Activated CD8-positive, alpha-beta memory T cell treated with anti-CD3 and anti-CD28 coated beads for 4 hours (primary cell): ENCODE results near the gene SLC25A13.

Experiments used
- DNase-seq, 2 donors: peaks; one replicate each; pipeline ENCODE4 v3.0.0-alpha.2; 2020; ENCODE audit warnings: low read depth in 2 of 2

The SLC25A13 gene

DNA sequence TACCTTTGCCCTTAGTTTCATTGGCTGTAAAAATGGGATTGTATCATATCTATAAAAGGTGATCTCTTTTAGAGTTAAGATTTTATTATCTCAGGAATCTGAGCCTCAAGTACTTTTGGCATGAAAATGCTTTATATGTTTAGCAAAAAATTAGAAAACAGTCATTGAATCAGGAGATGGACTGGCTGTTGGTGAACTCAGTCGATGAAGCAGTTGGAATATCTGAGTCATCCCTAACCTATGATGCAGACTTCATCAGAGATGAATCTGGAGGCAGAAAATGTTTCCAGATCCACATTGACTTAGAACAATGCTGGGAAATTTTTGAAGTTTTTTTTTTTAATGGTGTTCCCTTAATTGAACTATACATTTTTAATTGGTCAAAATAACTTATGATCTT lies 228.5 kb downstream of the SLC25A13 start:
- DNase-seq = no peak

GRCh38 chr7:96090756-96091155 lies 231.1 kb downstream of the SLC25A13 start:
- DNase-seq = no peak

DNA sequence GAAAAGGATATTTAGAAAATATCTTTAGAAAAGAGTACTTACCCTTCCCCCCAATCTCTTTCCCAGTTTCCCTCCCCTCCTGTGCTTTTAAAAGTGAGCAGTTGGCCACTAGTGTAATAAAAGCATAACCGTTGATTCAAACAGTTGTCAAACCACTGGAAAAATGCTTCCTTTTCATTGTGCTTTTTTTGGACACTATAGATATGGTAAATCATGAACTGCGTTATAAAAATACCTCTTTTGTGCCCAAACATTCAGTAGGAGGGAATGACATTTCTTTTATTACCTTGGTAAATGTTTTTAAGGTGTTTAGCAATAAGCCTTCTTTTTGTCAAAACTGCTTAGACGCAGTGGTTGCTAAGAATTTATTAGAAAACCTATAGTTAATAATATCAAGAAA lies 232.4 kb downstream of the SLC25A13 start:
- DNase-seq = no peak

DNA sequence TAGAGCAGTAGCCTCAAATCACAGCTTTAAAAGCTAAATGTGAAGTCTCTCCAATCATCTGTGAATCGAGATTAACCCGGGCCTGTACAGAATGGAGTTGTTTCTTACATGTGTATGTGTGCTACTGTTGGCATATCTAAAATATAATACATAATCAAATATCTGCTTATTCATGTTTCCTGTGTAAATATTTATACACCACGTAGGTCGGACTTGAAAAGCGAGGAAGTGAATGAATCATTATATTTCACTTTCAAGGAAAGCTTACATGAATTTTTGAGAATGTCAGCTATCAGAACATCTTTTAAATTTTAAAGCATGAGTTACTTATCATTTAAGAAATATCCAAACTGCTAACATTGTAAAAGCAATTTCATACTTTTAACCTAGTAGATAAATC lies 233.3 kb downstream of the SLC25A13 start:
- DNase-seq = no peak

GRCh38 chr7:96085953-96086352 lies 235.9 kb downstream of the SLC25A13 start:
- no peak for DNase-seq

DNA sequence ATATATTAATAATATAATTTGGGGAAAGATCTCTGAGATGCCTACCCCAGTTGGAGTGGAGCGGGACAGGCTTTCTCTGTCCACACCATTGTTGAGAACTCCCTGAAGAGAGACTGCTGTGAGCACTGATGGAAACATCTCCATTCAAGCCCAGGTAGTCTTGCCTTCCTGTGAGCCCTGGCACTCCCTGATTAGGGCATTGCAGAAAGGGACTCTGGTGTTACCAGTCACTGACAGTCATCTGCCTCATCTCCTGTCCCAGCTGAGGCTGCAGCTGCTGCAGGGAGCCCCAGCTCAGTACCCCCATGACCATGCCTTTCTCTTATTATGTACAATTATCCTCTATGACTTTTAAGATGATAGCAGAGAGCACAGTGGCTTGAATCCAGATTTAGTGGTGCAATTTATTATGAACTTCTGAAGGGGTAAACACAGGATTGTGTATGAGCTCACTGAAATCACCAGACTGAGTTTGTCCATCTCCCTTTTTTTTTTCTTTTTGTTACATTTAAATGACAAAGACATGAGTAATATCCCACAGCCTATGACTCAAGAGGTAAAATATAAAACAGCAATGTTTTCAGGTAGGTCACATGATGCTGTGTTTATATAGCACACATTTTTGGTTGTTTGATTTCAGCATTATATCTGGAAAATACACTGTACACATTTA lies 236.9 kb downstream of the SLC25A13 start:
- DNase-seq = no peak

DNA sequence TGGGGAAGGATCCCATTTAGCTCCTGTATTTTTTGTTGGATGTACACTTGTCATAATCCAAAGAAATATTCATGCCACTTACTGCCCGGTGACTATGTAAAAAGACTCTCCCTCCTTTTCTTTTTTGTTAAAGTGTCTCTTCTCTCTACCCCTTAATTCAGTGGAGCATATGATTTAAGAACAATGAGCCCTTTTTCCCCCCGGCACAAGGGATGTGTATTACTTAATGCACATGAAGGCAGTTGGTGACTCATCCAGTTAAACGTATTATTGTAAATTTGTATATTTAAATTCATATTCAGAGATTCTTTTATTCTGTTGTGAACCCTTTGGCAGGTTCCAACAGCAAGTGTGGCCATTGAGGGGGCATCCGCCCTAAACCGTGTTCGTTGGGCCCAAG lies 241.9 kb downstream of the SLC25A13 start:
- no peak for DNase-seq

DNA sequence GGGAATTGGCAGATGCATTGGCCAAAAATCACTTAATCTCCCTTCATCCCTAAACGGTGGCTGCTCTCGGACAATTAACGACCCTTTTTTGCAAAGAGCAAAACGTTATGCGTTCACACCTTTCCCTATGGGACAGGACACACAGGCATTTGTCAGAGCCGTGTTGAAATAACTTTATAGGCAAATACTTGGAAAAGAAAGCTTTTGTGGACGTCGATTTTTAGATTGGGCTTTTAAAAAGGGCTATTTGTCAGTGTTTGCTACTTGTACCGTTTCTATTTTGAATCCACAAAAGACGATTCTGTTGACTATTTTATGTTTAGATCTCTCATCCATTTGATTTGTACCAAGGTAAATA lies 245.6 kb downstream of the SLC25A13 start:
- DNase-seq = no peak

GRCh38 chr7:96075510-96076349 lies 246.2 kb downstream of the SLC25A13 start:
- no peak for DNase-seq

- no peak for DNase-seq
Observed at GRCh38 chr7:96074871-96075270, 247.0 kb downstream of the SLC25A13 start.
